ENCODE results near the gene SPRR4.

DNA sequence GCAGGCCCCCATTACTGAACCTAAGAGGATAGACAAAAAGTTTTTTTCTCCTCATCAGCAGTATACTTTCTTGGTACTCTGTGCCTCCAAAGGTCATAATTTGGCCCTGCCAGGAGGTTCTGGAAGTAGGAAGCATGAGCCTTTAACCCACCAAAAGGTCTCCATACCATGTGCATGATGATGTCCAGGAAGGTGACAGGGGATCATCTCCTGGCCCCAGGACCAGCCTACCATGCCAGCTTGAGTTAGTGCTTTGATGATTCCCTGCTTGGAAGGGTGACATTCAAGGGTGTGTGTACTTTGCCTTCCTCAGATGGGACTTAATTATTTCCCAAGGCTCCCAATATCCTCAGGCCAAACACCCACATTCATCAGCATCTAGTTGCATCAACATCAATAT, 7.2 kb downstream of the SPRR4 start:
- TF ChIP-seq, protein P1, sequence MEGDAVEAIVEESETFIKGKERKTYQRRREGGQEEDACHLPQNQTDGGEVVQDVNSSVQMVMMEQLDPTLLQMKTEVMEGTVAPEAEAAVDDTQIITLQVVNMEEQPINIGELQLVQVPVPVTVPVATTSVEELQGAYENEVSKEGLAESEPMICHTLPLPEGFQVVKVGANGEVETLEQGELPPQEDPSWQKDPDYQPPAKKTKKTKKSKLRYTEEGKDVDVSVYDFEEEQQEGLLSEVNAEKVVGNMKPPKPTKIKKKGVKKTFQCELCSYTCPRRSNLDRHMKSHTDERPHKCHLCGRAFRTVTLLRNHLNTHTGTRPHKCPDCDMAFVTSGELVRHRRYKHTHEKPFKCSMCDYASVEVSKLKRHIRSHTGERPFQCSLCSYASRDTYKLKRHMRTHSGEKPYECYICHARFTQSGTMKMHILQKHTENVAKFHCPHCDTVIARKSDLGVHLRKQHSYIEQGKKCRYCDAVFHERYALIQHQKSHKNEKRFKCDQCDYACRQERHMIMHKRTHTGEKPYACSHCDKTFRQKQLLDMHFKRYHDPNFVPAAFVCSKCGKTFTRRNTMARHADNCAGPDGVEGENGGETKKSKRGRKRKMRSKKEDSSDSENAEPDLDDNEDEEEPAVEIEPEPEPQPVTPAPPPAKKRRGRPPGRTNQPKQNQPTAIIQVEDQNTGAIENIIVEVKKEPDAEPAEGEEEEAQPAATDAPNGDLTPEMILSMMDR (IDR thresholded peaks at IDR 0.05; ENCODE audit: insufficient read depth, low read length) = no peak
- no peak for TF ChIP-seq POLR2AphosphoS5 (IDR thresholded peaks at IDR 0.05; ENCODE audit: low read depth)

All from HL-60 (cell line).